ENCODE measurements around the gene MARCHF9. TPM values are rescaled to one million over a fixed set of nuclear protein-coding genes. Genes with fewer than 3 reads are reported as not detected.

MARCHF9 gene
- total RNA-seq, 1 experiment from 2014 or later = 18.9 TPM

DNA sequence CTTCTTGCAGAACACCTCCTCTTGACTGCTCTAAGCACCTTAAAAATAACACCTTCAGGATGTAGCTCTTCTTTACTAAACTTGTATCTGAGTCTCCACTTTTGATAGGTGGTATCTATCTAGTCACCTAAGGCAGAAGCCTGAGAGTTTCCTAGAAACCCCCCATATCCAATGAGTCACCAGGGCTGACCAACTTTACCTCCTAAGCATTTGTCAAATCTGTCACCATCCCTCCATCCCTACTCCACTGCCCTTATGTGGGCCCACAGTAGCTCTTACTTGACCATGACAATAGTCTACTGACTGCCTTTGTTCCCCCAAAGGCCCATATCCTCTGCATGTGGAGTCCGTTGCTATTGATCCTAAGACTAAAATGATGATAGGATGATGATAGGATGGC is 47.7 kb downstream of the MARCHF9 start:
- no peak overlapping the region for H2AFZ ChIP-seq
- H3F3A ChIP-seq (ENCODE audit: insufficient read depth, low read depth) = no peaks in the 10 kb centered on the region
- H3K27me3 ChIP-seq (ENCODE audit: insufficient read depth, low read depth) = no peaks in the 10 kb centered on the region
- no peaks in the 10 kb centered on the region for H3K9me2 ChIP-seq (ENCODE audit: insufficient read depth)
- no peak for DNase-seq
- CTCF ChIA-PET = no interaction called here
- intact Hi-C loops (cut with micrococcal nuclease; ENCODE audit: unreplicated experiment) = loop anchor here (1.0 kb wide), 1 partner anchor 103 kb away; no protein-coding TSS in a partner anchor
- no peaks in the 10 kb centered on the region for H3K9me3 ChIP-seq (ENCODE audit: insufficient read depth, low read depth)
- H3K36me3 ChIP-seq (ENCODE audit: low read depth) = peaks cover 5% of the 10 kb centered on the region; the same call in 1 of the 2 replicates
- H3K79me2 ChIP-seq (ENCODE audit: low read depth) = no peaks in the 10 kb centered on the region
- POLR2A ChIA-PET (ENCODE audit: unreplicated experiment) = no interaction called here
- H4K20me1 ChIP-seq (ENCODE audit: insufficient read depth) = no peaks in the 10 kb centered on the region
- H3K27ac ChIP-seq = no peak overlapping the region
- BruUV-seq (replicated peaks) = no TSS peak
- H3K4me1 ChIP-seq (replicated peaks; ENCODE audit: insufficient read depth) = no peaks in the 10 kb centered on the region
- H3K4me3 ChIP-seq = no peak overlapping the region
- no peak overlapping the region for H3K4me2 ChIP-seq
- no peak for TF ChIP-seq EZH2 (IDR thresholded peaks at IDR 0.05; ENCODE audit: low read depth)
- TF ChIP-seq, protein P1, sequence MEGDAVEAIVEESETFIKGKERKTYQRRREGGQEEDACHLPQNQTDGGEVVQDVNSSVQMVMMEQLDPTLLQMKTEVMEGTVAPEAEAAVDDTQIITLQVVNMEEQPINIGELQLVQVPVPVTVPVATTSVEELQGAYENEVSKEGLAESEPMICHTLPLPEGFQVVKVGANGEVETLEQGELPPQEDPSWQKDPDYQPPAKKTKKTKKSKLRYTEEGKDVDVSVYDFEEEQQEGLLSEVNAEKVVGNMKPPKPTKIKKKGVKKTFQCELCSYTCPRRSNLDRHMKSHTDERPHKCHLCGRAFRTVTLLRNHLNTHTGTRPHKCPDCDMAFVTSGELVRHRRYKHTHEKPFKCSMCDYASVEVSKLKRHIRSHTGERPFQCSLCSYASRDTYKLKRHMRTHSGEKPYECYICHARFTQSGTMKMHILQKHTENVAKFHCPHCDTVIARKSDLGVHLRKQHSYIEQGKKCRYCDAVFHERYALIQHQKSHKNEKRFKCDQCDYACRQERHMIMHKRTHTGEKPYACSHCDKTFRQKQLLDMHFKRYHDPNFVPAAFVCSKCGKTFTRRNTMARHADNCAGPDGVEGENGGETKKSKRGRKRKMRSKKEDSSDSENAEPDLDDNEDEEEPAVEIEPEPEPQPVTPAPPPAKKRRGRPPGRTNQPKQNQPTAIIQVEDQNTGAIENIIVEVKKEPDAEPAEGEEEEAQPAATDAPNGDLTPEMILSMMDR (conservative IDR thresholded peaks at IDR 0.05) = no peak

DNA sequence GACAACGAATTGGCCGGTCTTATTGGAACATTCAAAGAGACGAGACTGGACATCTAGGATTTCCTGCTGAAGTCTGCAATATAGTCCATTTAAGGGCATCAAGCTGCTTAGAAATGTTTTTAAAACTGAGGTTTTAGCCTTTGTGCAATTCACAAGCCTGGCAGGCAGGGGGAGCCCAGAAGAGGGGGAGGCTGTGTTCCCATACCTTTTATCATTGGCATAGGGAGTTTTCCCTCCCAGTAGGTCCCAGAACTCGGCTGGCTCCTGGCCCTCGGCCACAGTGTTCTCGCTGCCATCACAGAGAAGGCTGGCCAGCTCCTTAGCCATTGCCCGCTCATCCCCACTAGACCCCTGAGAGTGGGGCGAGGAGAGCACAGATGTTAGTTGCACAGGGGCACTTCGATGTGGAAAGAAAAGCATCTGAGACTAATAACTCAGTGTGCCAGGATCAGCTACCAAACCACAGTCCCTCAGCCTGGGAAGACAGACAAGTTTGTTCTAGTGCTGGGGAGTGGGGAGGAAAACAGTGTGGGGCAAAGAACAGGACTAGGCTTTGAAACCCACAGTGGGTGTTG is 48.5 kb downstream of the MARCHF9 start:
- no TSS peak for BruUV-seq (replicated peaks)
- ChIA-PET CTCF (no interaction called here), POLR2A (ENCODE audit: unreplicated experiment) (interaction anchor here (0.6 kb wide), 1 partner anchor 329 kb away, joined by 3 read pairs; no protein-coding TSS in a partner anchor)
- TF ChIP-seq, protein P1 (conservative IDR thresholded peaks at IDR 0.05) = peak; percentile 83
- TF ChIP-seq EZH2 (IDR thresholded peaks at IDR 0.05; ENCODE audit: low read depth) = no peak
- no peak overlapping the region for H2AFZ ChIP-seq
- H3K9me3 ChIP-seq (ENCODE audit: insufficient read depth, low read depth) = no peaks in the 10 kb centered on the region
- H3F3A ChIP-seq (ENCODE audit: insufficient read depth, low read depth) = no peaks in the 10 kb centered on the region
- intact Hi-C loops (cut with micrococcal nuclease; ENCODE audit: unreplicated experiment) = loop anchor here (1.0 kb wide), 1 partner anchor 102 kb away; no protein-coding TSS in a partner anchor
- no peaks in the 10 kb centered on the region for H3K4me1 ChIP-seq (replicated peaks; ENCODE audit: insufficient read depth)
- no peaks in the 10 kb centered on the region for H3K9me2 ChIP-seq (ENCODE audit: insufficient read depth)
- H4K20me1 ChIP-seq (ENCODE audit: insufficient read depth) = no peaks in the 10 kb centered on the region
- no peaks in the 10 kb centered on the region for H3K36me3 ChIP-seq (ENCODE audit: low read depth)
- peak in 1 of 2 experiments; percentile 24 for DNase-seq
- no peak overlapping the region for H3K4me2 ChIP-seq
- H3K27ac ChIP-seq = no peak overlapping the region
- no peak overlapping the region for H3K4me3 ChIP-seq
- no peaks in the 10 kb centered on the region for H3K27me3 ChIP-seq (ENCODE audit: insufficient read depth, low read depth)
- H3K79me2 ChIP-seq (ENCODE audit: low read depth) = no peaks in the 10 kb centered on the region

DNA sequence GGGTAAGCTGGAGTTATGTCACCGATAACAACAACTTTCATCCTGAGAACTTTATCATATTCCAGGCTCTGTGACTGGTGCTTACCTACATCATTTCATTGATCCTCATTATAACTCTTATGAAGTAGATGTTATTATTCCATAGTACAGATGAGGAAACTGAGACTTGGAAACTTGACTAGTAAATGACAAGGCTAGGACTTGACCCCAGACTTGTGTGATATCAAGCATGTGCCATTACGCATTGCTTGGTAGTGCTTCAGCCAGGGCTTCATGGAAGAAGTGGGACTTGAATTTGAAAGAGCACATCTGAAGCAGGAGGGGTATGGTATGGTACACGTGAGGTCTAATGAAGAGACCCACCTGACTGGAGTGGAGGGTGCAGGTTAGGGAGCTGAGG is 51.8 kb downstream of the MARCHF9 start:
- no peaks in the 10 kb centered on the region for H4K20me1 ChIP-seq (ENCODE audit: insufficient read depth)
- CTCF ChIA-PET = no interaction called here
- intact Hi-C loops (cut with micrococcal nuclease; ENCODE audit: unreplicated experiment) = no loop called here
- H3K4me1 ChIP-seq (replicated peaks; ENCODE audit: insufficient read depth) = peaks cover 10% of the 10 kb centered on the region; the same call in 1 of the 2 replicates
- H3K36me3 ChIP-seq (ENCODE audit: low read depth) = no peaks in the 10 kb centered on the region
- H3K79me2 ChIP-seq (ENCODE audit: low read depth) = no peaks in the 10 kb centered on the region
- no peaks in the 10 kb centered on the region for H3K27me3 ChIP-seq (ENCODE audit: insufficient read depth, low read depth)
- no peaks in the 10 kb centered on the region for H3K9me3 ChIP-seq (ENCODE audit: insufficient read depth, low read depth)
- TF ChIP-seq, protein P1 (conservative IDR thresholded peaks at IDR 0.05) = no peak
- TF ChIP-seq EZH2 (IDR thresholded peaks at IDR 0.05; ENCODE audit: low read depth) = no peak
- H2AFZ ChIP-seq = no peak overlapping the region
- no peak for DNase-seq
- H3K9me2 ChIP-seq (ENCODE audit: insufficient read depth) = no peaks in the 10 kb centered on the region
- H3F3A ChIP-seq (ENCODE audit: insufficient read depth, low read depth) = no peaks in the 10 kb centered on the region
- no peak overlapping the region for H3K27ac ChIP-seq
- H3K4me2 ChIP-seq = no peak overlapping the region
- H3K4me3 ChIP-seq = no peak overlapping the region
- POLR2A ChIA-PET (ENCODE audit: unreplicated experiment) = no interaction called here
- no TSS peak for BruUV-seq (replicated peaks)
